Endothelial cell of umbilical vein (primary cell): ENCODE results near the gene KIF26B.

Experiments
- CTCF ChIP-seq, 2 donors: IDR thresholded peaks; 1 replicate in 1 of 2; 2 replicates in 1 of 2; pipeline ENCODE4 v1.5.1; 2011; ENCODE audit warnings: low read length in 2 of 2, mild to moderate bottlenecking in 2 of 2, moderate library complexity in 2 of 2, control low read depth in 1 of 2, inconsistent platforms in 1 of 2, low read depth in 1 of 2; ENCODE audit not compliant: insufficient read depth in 1 of 2; ENCODE audit errors: extremely low read depth in 1 of 2
- EZH2 ChIP-seq: IDR thresholded peaks from 2 replicates; pipeline ENCODE4 v1.6.1; 2012; ENCODE audit warnings: borderline replicate concordance, low read depth, mild to moderate bottlenecking, moderate library complexity, low read length, inconsistent platforms; ENCODE audit not compliant: severe bottlenecking
- FOS ChIP-seq: IDR thresholded peaks from 2 replicates; pipeline ENCODE4 v1.6.1; 2011; ENCODE audit warnings: mild to moderate bottlenecking, low read length, moderate library complexity, borderline replicate concordance; ENCODE audit not compliant: insufficient read depth
- GATA2 ChIP-seq: IDR thresholded peaks from 2 replicates; pipeline ENCODE4 v1.7.0; 2011; ENCODE audit warnings: low read depth, mild to moderate bottlenecking, moderate library complexity, mixed read lengths, low read length; ENCODE audit not compliant: insufficient read length, insufficient read depth
- JUN ChIP-seq: IDR thresholded peaks from 2 replicates; pipeline ENCODE4 v1.6.1; 2011; ENCODE audit warnings: borderline replicate concordance, low read depth; ENCODE audit not compliant: insufficient read length, insufficient read depth
- MAX ChIP-seq: IDR thresholded peaks from 2 replicates; pipeline ENCODE4 v1.6.1; 2011; ENCODE audit not compliant: insufficient read depth, insufficient read length
- MYC ChIP-seq: IDR thresholded peaks from one replicate; pipeline ENCODE4 v1.6.1; 2011; ENCODE audit warnings: mild to moderate bottlenecking, low read depth, low read length
- POLR2A ChIP-seq: IDR thresholded peaks from 2 replicates; pipeline ENCODE4 v1.6.1; 2012; ENCODE audit warnings: low read depth, mild to moderate bottlenecking, control low read depth, low read length
- POLR2AphosphoS5 ChIP-seq: IDR thresholded peaks from 2 replicates; pipeline ENCODE4 v1.6.1; 2012; ENCODE audit warnings: low read depth, mild to moderate bottlenecking, control low read depth, low read length, moderate library complexity; ENCODE audit not compliant: insufficient read depth

- TF ChIP-seq CTCF (IDR thresholded peaks at IDR 0.05; ENCODE audit: extremely low read depth in 1 of 2, insufficient read depth in 1 of 2, low read depth in 1 of 2, low read length in 2 of 2) (no peak), EZH2 (no peak), POLR2A (no peak), POLR2AphosphoS5 (no peak), JUN (no peak), MYC (no peak), MAX (no peak), FOS (no peak), GATA2 (no peak)
These were observed 495.7 kb downstream of the KIF26B start for GRCh38 chr1:245650441-245650960.
